Endothelial cell of umbilical vein (primary cell): ENCODE measurements around the gene B4GALNT3. TPM values are rescaled to one million over a fixed set of nuclear protein-coding genes. Genes with fewer than 3 reads are reported as not detected.

Experiments used
- BruUV-seq: library from RNA; stranded (reverse); fragments of 400-500 nt; replicated peaks from 2 replicates; lab custom pipeline; 2021; lab: Mats Ljungman, UMichigan
- CTCF ChIA-PET: fragments of 300-600, 350-600 bp; sonication (Branson Sonifier 250); formaldehyde crosslinking; loops from one replicate; lab custom pipeline; 2021; ENCODE audit warnings: antibody characterized with exemption, inconsistent platforms; lab: Charles Lee
- POLR2A ChIA-PET: fragments of 300-600, 350-600 bp; sonication (Branson Sonifier 250); formaldehyde crosslinking; loops from one replicate; lab custom pipeline; 2021; ENCODE audit warnings: antibody characterized with exemption, inconsistent platforms; lab: Charles Lee
- DNase-seq: peaks from one replicate; pipeline ENCODE4 v3.0.0-alpha.2; 2011; ENCODE audit warnings: low read depth, low spot score
- FAIRE-seq: peaks from 2 replicates; lab custom pipeline; 2011; peaks lifted over from hg19 to GRCh38; lab: Jason Lieb, UNC
- H2AFZ ChIP-seq: 2 replicates; pipeline ENCODE4 v1.6.0; 2012; ENCODE audit warnings: low read depth, low read length, control low read depth, inconsistent platforms
- H3K27ac ChIP-seq: 2 replicates; pipeline ENCODE4 v1.5.1; 2011; ENCODE audit warnings: low read depth, mild to moderate bottlenecking, control low read depth, low read length, moderate library complexity; ENCODE audit not compliant: insufficient read depth
- H3K27me3 ChIP-seq, 2 experiments: 2 replicates each; pipeline versions ENCODE4 v1.6.0 to v1.6.1; 2011; ENCODE audit warnings: low read length in 2 of 2, mixed read lengths in 1 of 2; ENCODE audit not compliant: control insufficient read depth in 2 of 2, insufficient read depth in 2 of 2
- H3K36me3 ChIP-seq, 2 experiments: 2 replicates in 1 of 2; 3 replicates in 1 of 2; pipeline ENCODE4 v1.5.1; 2011; ENCODE audit warnings: low read length in 2 of 2, mild to moderate bottlenecking in 1 of 2, moderate library complexity in 1 of 2; ENCODE audit not compliant: control insufficient read depth in 2 of 2, insufficient read depth in 2 of 2; ENCODE audit errors: extremely low read depth in 1 of 2
- H3K4me1 ChIP-seq: 3 replicates; pipeline ENCODE4 v1.5.1; 2011; ENCODE audit warnings: mild to moderate bottlenecking, low read length; ENCODE audit not compliant: control insufficient read depth, insufficient read depth; ENCODE audit errors: extremely low read depth
- H3K4me2 ChIP-seq: 2 replicates; pipeline ENCODE4 v1.6.1; 2011; ENCODE audit warnings: low read length, control low read depth, mixed read lengths; ENCODE audit not compliant: insufficient read depth
- H3K4me3 ChIP-seq, 3 experiments: fragments of 200-600 bp in 1 of 3; sonication (generic), shearing (Covaris generic) in 1 of 3; replicated peaks in 1 of 3; 2 replicates each; pipeline ENCODE4 v1.5.1; 2011 to 2016; ENCODE audit warnings: control low read depth in 3 of 3, low read length in 3 of 3, mild to moderate bottlenecking in 2 of 3, inconsistent platforms in 1 of 3, low read depth in 1 of 3, moderate library complexity in 1 of 3; ENCODE audit not compliant: insufficient read depth in 1 of 3
- H3K79me2 ChIP-seq: 2 replicates; pipeline ENCODE4 v1.6.0; 2012; ENCODE audit warnings: low read length, inconsistent platforms; ENCODE audit not compliant: control insufficient read depth, insufficient read depth
- H3K9ac ChIP-seq: replicated peaks from 2 replicates; pipeline ENCODE3; 2011; ENCODE audit warnings: low read length, control low read depth; ENCODE audit not compliant: insufficient read depth; ENCODE audit errors: extremely low read depth
- H3K9me1 ChIP-seq: replicated peaks from 3 replicates; pipeline ENCODE4 v1.6.0; 2011; ENCODE audit warnings: mild to moderate bottlenecking, low read length; ENCODE audit not compliant: control insufficient read depth, insufficient read depth; ENCODE audit errors: extremely low read depth
- H3K9me3 ChIP-seq: replicated peaks from 2 replicates; pipeline ENCODE4 v1.5.1; 2012; ENCODE audit warnings: low read length, inconsistent platforms; ENCODE audit not compliant: control insufficient read depth, insufficient read depth
- H4K20me1 ChIP-seq: replicated peaks from 2 replicates; pipeline ENCODE3; 2011; ENCODE audit warnings: mild to moderate bottlenecking, low read length; ENCODE audit not compliant: control insufficient read depth, insufficient read depth; ENCODE audit errors: extremely low read depth
- EZH2 ChIP-seq: IDR thresholded peaks from 2 replicates; pipeline ENCODE4 v1.6.1; 2012; ENCODE audit warnings: borderline replicate concordance, low read depth, mild to moderate bottlenecking, moderate library complexity, low read length, inconsistent platforms; ENCODE audit not compliant: severe bottlenecking
- FOS ChIP-seq: IDR thresholded peaks from 2 replicates; pipeline ENCODE4 v1.6.1; 2011; ENCODE audit warnings: mild to moderate bottlenecking, low read length, moderate library complexity, borderline replicate concordance; ENCODE audit not compliant: insufficient read depth
- GATA2 ChIP-seq: IDR thresholded peaks from 2 replicates; pipeline ENCODE4 v1.7.0; 2011; ENCODE audit warnings: low read depth, mild to moderate bottlenecking, moderate library complexity, mixed read lengths, low read length; ENCODE audit not compliant: insufficient read length, insufficient read depth
- JUN ChIP-seq: IDR thresholded peaks from 2 replicates; pipeline ENCODE4 v1.6.1; 2011; ENCODE audit warnings: borderline replicate concordance, low read depth; ENCODE audit not compliant: insufficient read length, insufficient read depth
- MYC ChIP-seq: IDR thresholded peaks from one replicate; pipeline ENCODE4 v1.6.1; 2011; ENCODE audit warnings: mild to moderate bottlenecking, low read depth, low read length
- POLR2A ChIP-seq: IDR thresholded peaks from 2 replicates; pipeline ENCODE4 v1.6.1; 2012; ENCODE audit warnings: low read depth, mild to moderate bottlenecking, control low read depth, low read length
- POLR2AphosphoS5 ChIP-seq: IDR thresholded peaks from 2 replicates; pipeline ENCODE4 v1.6.1; 2012; ENCODE audit warnings: low read depth, mild to moderate bottlenecking, control low read depth, low read length, moderate library complexity; ENCODE audit not compliant: insufficient read depth
- dilution Hi-C: fragments of 300-500 bp; cut with MboI; formaldehyde crosslinking; loops from one replicate; pipeline ENCODE4 v1.15.0; 2019; ENCODE audit warnings: low sequenced_read_pairs; ENCODE audit not compliant: extremely low pct_ligation_motif_present
- intact Hi-C: fragments of 100-400 bp; cut with micrococcal nuclease; formaldehyde crosslinking; loops from one replicate; pipeline ENCODE4 v1.10.0; 2022
- polyA plus RNA-seq, 4 experiments: library from polyadenylated mRNA; depleted of rRNA in 3 of 4; stranded (reverse) in 3 of 4; unstranded in 1 of 4; fragments of >200 nt; gene quantifications; 2 replicates each; pipeline versions ENCODE4 v1.2.1 to v1.2.3, GENCODE V29; 2011 to 2012; ENCODE audit warnings: missing spikeins in 1 of 4
- total RNA-seq: library from RNA; stranded (reverse); gene quantifications from 2 replicates; pipeline ENCODE4 v1.2.3, GENCODE V29; 2021
- TF ChIP-seq, protein P1 (sequence below): IDR thresholded peaks from 2 replicates; pipeline ENCODE4 v1.6.1; 2011; ENCODE audit not compliant: insufficient read depth, insufficient read length
- TF ChIP-seq, protein P2 (sequence below), 2 donors: IDR thresholded peaks; 1 replicate in 1 of 2; 2 replicates in 1 of 2; pipeline ENCODE4 v1.5.1; 2011; ENCODE audit warnings: low read length in 2 of 2, mild to moderate bottlenecking in 2 of 2, moderate library complexity in 2 of 2, control low read depth in 1 of 2, inconsistent platforms in 1 of 2, low read depth in 1 of 2; ENCODE audit not compliant: insufficient read depth in 1 of 2; ENCODE audit errors: extremely low read depth in 1 of 2

B4GALNT3 gene
- total and polyA plus RNA-seq, 2 donors (not counting 3 experiments of a cell fraction or from before 2014, with no cell fraction given) = 0.07 TPM; not detected in 1

DNA sequence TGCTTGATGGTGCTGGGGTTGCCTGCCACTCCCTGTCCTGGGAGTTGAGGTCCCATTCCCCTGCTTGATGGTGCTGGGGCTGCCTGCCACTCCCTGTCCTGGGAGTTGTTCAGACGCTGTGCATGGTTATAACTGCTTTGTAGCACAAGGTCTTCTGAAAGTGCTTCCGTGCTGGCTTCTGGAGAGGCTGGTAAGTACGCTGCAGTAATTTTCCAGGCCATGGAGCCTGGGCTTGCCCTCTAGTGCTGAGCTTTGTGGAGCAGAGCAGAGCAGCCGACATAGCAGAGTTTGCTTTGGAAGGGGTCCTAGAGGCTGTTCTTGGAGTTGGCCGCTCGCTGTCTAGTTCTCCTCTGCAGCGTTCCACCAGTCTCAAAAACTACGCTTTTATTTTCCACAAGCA is 6.3 kb downstream of the B4GALNT3 start:
- FAIRE-seq (no peak), DNase-seq (no peak)
- no peaks in the 10 kb centered on the region for H3K79me2 ChIP-seq
- no peaks in the 10 kb centered on the region for H4K20me1 ChIP-seq
- H3K4me1 ChIP-seq = no peaks in the 10 kb centered on the region
- no peaks in the 10 kb centered on the region for H3K36me3 ChIP-seq
- intact Hi-C loops = no loop called here
- ChIA-PET POLR2A (no interaction called here), CTCF (no interaction called here)
- no peak for TF ChIP-seq MYC
- no peak for TF ChIP-seq JUN
- TF ChIP-seq, protein P1, sequence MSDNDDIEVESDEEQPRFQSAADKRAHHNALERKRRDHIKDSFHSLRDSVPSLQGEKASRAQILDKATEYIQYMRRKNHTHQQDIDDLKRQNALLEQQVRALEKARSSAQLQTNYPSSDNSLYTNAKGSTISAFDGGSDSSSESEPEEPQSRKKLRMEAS = no peak
- TF ChIP-seq POLR2A = no peak
- no peak for TF ChIP-seq EZH2
- TF ChIP-seq FOS = no peak
- no peak for TF ChIP-seq GATA2
- TF ChIP-seq, protein P2, sequence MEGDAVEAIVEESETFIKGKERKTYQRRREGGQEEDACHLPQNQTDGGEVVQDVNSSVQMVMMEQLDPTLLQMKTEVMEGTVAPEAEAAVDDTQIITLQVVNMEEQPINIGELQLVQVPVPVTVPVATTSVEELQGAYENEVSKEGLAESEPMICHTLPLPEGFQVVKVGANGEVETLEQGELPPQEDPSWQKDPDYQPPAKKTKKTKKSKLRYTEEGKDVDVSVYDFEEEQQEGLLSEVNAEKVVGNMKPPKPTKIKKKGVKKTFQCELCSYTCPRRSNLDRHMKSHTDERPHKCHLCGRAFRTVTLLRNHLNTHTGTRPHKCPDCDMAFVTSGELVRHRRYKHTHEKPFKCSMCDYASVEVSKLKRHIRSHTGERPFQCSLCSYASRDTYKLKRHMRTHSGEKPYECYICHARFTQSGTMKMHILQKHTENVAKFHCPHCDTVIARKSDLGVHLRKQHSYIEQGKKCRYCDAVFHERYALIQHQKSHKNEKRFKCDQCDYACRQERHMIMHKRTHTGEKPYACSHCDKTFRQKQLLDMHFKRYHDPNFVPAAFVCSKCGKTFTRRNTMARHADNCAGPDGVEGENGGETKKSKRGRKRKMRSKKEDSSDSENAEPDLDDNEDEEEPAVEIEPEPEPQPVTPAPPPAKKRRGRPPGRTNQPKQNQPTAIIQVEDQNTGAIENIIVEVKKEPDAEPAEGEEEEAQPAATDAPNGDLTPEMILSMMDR (IDR thresholded peaks at IDR 0.05; ENCODE audit: extremely low read depth in 1 of 2, insufficient read depth in 1 of 2, low read depth in 1 of 2, low read length in 2 of 2) = no peak
- no peak for TF ChIP-seq POLR2AphosphoS5
- H3K27ac ChIP-seq = no peak overlapping the region
- no TSS peak for BruUV-seq
- no peak overlapping the region for H3K4me2 ChIP-seq
- H3K9me3 ChIP-seq = no peaks in the 10 kb centered on the region
- no peak overlapping the region for H2AFZ ChIP-seq
- H3K27me3 ChIP-seq = peaks cover 36 to 42% of the 10 kb centered on the region in 2 experiments
- no peaks in the 10 kb centered on the region for H3K9me1 ChIP-seq
- dilution Hi-C loops = no loop called here
- no peak overlapping the region for H3K9ac ChIP-seq
- H3K4me3 ChIP-seq = no peak overlapping the region
